ENCODE measurements around the gene DNAAF1.

Gene DNAAF1

DNA sequence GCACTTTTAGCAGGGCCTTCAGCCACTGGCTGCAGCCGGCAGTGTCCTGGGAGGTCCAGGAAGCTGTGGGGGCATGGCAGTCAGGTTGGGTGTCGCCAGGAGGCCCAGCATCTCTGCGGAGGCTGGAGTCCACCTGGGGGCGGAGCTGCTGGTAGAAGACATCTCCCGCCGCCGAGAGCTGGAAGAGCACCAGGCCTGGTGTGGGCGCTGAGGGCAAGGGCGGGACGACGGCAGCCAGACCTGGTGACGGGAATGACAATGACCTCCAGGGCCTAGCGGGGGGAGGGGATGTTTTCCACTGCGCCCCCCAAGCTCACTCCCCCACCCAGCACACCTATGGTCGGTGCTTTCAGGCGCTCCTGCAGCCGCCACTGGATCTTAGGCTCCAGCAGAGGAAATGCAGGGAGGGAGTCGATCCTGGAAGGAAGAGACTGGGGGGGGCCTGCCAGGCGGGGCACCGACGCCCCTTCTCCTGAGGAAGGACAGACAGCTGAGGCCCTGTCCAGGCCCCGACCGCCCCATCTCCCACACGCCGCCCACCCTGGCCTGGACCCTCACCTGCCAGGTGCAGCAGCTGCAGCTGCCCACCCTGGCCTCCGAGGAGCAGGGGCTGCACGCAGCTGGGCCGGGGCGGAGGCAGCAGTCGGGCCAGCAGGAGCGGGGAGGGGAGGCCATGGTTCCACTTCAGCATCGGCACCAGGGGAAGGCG, 34.7 kb downstream of the DNAAF1 start:
- TF ChIP-seq, protein P1, sequence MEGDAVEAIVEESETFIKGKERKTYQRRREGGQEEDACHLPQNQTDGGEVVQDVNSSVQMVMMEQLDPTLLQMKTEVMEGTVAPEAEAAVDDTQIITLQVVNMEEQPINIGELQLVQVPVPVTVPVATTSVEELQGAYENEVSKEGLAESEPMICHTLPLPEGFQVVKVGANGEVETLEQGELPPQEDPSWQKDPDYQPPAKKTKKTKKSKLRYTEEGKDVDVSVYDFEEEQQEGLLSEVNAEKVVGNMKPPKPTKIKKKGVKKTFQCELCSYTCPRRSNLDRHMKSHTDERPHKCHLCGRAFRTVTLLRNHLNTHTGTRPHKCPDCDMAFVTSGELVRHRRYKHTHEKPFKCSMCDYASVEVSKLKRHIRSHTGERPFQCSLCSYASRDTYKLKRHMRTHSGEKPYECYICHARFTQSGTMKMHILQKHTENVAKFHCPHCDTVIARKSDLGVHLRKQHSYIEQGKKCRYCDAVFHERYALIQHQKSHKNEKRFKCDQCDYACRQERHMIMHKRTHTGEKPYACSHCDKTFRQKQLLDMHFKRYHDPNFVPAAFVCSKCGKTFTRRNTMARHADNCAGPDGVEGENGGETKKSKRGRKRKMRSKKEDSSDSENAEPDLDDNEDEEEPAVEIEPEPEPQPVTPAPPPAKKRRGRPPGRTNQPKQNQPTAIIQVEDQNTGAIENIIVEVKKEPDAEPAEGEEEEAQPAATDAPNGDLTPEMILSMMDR (IDR thresholded peaks at IDR 0.05; ENCODE audit: low read depth, low read length, missing control alignments) = no peak
- no peak for DNase-seq (ENCODE audit: low read depth)
- H3K4me3 ChIP-seq (ENCODE audit: low read depth, low read length) = no peak overlapping the region

- TF ChIP-seq, protein P1 (IDR thresholded peaks at IDR 0.05; ENCODE audit: low read depth, low read length, missing control alignments) = no peak
- DNase-seq (ENCODE audit: low read depth) = no peak
- no peak overlapping the region for H3K4me3 ChIP-seq (ENCODE audit: low read depth, low read length)
These were observed 35.5 kb downstream of the DNAAF1 start for GRCh38 chr16:84180519-84181140.

GRCh38 chr16:84181144-84181915, 36.2 kb downstream of the DNAAF1 start:
- TF ChIP-seq, protein P1 (IDR thresholded peaks at IDR 0.05; ENCODE audit: low read depth, low read length, missing control alignments) = no peak
- no peak overlapping the region for H3K4me3 ChIP-seq (ENCODE audit: low read depth, low read length)
- no peak for DNase-seq (ENCODE audit: low read depth)

- H3K4me3 ChIP-seq (ENCODE audit: low read depth, low read length) = no peak overlapping the region
- TF ChIP-seq, protein P1 (IDR thresholded peaks at IDR 0.05; ENCODE audit: low read depth, low read length, missing control alignments) = no peak
- no peak for DNase-seq (ENCODE audit: low read depth)
These were observed 37.0 kb downstream of the DNAAF1 start for GRCh38 chr16:84182104-84182503.

GRCh38 chr16:84182680-84183571, 37.8 kb downstream of the DNAAF1 start:
- H3K4me3 ChIP-seq (ENCODE audit: low read depth, low read length) = no peak overlapping the region
- TF ChIP-seq, protein P1 (IDR thresholded peaks at IDR 0.05; ENCODE audit: low read depth, low read length, missing control alignments) = no peak
- DNase-seq (ENCODE audit: low read depth) = no peak

GRCh38 chr16:84183572-84183875, 38.4 kb downstream of the DNAAF1 start:
- no peak for DNase-seq (ENCODE audit: low read depth)
- H3K4me3 ChIP-seq (ENCODE audit: low read depth, low read length) = no peak overlapping the region
- TF ChIP-seq, protein P1 (IDR thresholded peaks at IDR 0.05; ENCODE audit: low read depth, low read length, missing control alignments) = no peak
